22Rv1 (cell line): ENCODE data around the gene ACACA.

Experiments used
- CTCF ChIP-seq: fragments of 450-650 bp; IDR thresholded peaks from 2 replicates; pipeline ENCODE4 v1.5.1; 2017; ENCODE audit warnings: mild to moderate bottlenecking
- ZFX ChIP-seq: fragments of 450-650 bp; IDR thresholded peaks from 2 replicates; pipeline ENCODE4 v1.6.1; 2017; ENCODE audit warnings: antibody characterized with exemption, borderline replicate concordance

GRCh38 chr17:37176723-37177122, 229.9 kb downstream of the ACACA start:
- TF ChIP-seq CTCF (no peak), ZFX (no peak)
